OCI-LY1 (cell line): Measurements from ENCODE around the gene TBX18.

Source experiments
- H2AFZ ChIP-seq: fragments of 200-600 bp; sonication (generic), shearing (Covaris generic); 2 replicates; pipeline ENCODE4 v1.6.0; 2014; ENCODE audit warnings: antibody characterized with exemption, mild to moderate bottlenecking, low read length
- H3F3A ChIP-seq: fragments of 200-600 bp; sonication (generic), shearing (Covaris generic); 2 replicates; pipeline ENCODE4 v1.6.0; 2014; ENCODE audit warnings: mild to moderate bottlenecking, antibody characterized with exemption, low read length, moderate library complexity; ENCODE audit not compliant: insufficient read depth
- H3K27ac ChIP-seq: fragments of 200-600 bp; sonication (generic); 2 replicates; pipeline ENCODE4 v1.5.1; 2014; ENCODE audit warnings: low read length, mixed run types, mild to moderate bottlenecking, low read depth; ENCODE audit not compliant: poor library complexity, severe bottlenecking
- H3K27me3 ChIP-seq: fragments of 200-600 bp; sonication (generic); 2 replicates; pipeline ENCODE4 v1.6.0; 2014; ENCODE audit warnings: antibody characterized with exemption, mild to moderate bottlenecking, low read length, moderate library complexity; ENCODE audit not compliant: insufficient read depth
- H3K36me3 ChIP-seq: fragments of 200-600 bp; sonication (generic); 2 replicates; pipeline ENCODE4 v1.6.1; 2014; ENCODE audit warnings: mild to moderate bottlenecking, antibody characterized with exemption, low read length, moderate library complexity, mixed read lengths; ENCODE audit not compliant: insufficient read depth
- H3K4me1 ChIP-seq: fragments of 200-600 bp; sonication (generic); 2 replicates; pipeline ENCODE4 v1.5.1; 2014; ENCODE audit warnings: mild to moderate bottlenecking, low read length, moderate library complexity; ENCODE audit not compliant: insufficient read depth, severe bottlenecking
- H3K4me2 ChIP-seq: fragments of 200-600 bp; sonication (generic), shearing (Covaris generic); 2 replicates; pipeline ENCODE4 v1.6.1; 2014; ENCODE audit warnings: low read length
- H3K4me3 ChIP-seq: fragments of 200-600 bp; sonication (generic); 2 replicates; pipeline ENCODE4 v1.5.1; 2014; ENCODE audit warnings: low read length, low read depth, mild to moderate bottlenecking, mixed read lengths; ENCODE audit not compliant: poor library complexity, severe bottlenecking
- H3K79me2 ChIP-seq: fragments of 200-600 bp; shearing (Covaris generic); 2 replicates; pipeline ENCODE4 v1.6.1; 2016; ENCODE audit warnings: mixed run types, low read length, mixed read lengths; ENCODE audit not compliant: insufficient read depth
- H3K9ac ChIP-seq: fragments of 200-600 bp; sonication (generic), shearing (Covaris generic); 2 replicates; pipeline ENCODE4 v1.6.1; 2014; ENCODE audit warnings: mild to moderate bottlenecking, low read length, mixed read lengths
- H3K9me2 ChIP-seq: fragments of 200-600 bp; sonication (generic), shearing (Covaris generic); 2 replicates; pipeline ENCODE4 v1.6.1; 2014; ENCODE audit warnings: low read depth, mild to moderate bottlenecking, low read length, mixed read lengths
- H3K9me3 ChIP-seq: fragments of 200-600 bp; shearing (Covaris generic); 2 replicates; pipeline ENCODE4 v1.6.1; 2014; ENCODE audit warnings: low read length, mixed read lengths
- H4K20me1 ChIP-seq: fragments of 200-600 bp; sonication (generic), shearing (Covaris generic); 2 replicates; pipeline ENCODE4 v1.6.0; 2016; ENCODE audit warnings: mild to moderate bottlenecking, low read length; ENCODE audit not compliant: insufficient read depth
- EZH2 ChIP-seq: fragments of 200-600 bp; sonication (generic), shearing (Covaris generic); IDR thresholded peaks from 2 replicates; pipeline ENCODE4 v1.8.0; 2017; ENCODE audit warnings: borderline replicate concordance, mixed run types, mild to moderate bottlenecking, antibody characterized with exemption, low read length, moderate library complexity, mixed read lengths
- TF ChIP-seq, protein P1 (sequence below): fragments of 200-600 bp; sonication (generic), shearing (Covaris generic); IDR thresholded peaks from 2 replicates; pipeline ENCODE4 v1.5.1; 2017; ENCODE audit warnings: mild to moderate bottlenecking, antibody characterized with exemption, low read length, moderate library complexity, mixed read lengths

Gene TBX18

DNA sequence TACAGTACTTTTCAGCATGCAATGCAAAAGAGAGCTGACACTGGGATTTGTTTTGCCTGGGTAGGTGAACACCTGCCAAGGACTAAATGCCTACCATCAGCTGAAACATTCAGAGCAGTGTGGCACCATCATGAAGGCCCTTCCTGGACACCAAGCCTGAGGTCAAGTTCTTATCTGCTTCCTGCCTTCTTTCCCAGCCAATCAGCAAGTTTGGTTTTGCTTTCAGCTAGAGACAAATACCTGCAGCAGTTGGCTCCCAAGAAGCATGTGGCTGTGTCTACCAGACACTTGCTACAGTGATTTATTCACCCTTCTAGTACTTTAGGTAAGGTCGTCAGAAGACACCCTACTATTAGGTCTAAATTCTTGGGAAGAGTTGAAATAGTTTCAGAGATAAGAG, 112.8 kb downstream of the TBX18 start:
- Histone ChIP-seq H3K4me1 (no peaks in the 10 kb centered on the region), H3K36me3 (no peaks in the 10 kb centered on the region), H3F3A (no peaks in the 10 kb centered on the region), H3K27ac (no peak overlapping the region), H3K4me3 (no peak overlapping the region), H2AFZ (no peak overlapping the region), H3K9me2 (no peaks in the 10 kb centered on the region), H4K20me1 (no peaks in the 10 kb centered on the region), H3K27me3 (no peaks in the 10 kb centered on the region), H3K9ac (no peak overlapping the region), H3K4me2 (no peak overlapping the region), H3K79me2 (no peaks in the 10 kb centered on the region), H3K9me3 (no peaks in the 10 kb centered on the region)
- TF ChIP-seq, protein P1, sequence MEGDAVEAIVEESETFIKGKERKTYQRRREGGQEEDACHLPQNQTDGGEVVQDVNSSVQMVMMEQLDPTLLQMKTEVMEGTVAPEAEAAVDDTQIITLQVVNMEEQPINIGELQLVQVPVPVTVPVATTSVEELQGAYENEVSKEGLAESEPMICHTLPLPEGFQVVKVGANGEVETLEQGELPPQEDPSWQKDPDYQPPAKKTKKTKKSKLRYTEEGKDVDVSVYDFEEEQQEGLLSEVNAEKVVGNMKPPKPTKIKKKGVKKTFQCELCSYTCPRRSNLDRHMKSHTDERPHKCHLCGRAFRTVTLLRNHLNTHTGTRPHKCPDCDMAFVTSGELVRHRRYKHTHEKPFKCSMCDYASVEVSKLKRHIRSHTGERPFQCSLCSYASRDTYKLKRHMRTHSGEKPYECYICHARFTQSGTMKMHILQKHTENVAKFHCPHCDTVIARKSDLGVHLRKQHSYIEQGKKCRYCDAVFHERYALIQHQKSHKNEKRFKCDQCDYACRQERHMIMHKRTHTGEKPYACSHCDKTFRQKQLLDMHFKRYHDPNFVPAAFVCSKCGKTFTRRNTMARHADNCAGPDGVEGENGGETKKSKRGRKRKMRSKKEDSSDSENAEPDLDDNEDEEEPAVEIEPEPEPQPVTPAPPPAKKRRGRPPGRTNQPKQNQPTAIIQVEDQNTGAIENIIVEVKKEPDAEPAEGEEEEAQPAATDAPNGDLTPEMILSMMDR, result no peak
- no peak for TF ChIP-seq EZH2

DNA sequence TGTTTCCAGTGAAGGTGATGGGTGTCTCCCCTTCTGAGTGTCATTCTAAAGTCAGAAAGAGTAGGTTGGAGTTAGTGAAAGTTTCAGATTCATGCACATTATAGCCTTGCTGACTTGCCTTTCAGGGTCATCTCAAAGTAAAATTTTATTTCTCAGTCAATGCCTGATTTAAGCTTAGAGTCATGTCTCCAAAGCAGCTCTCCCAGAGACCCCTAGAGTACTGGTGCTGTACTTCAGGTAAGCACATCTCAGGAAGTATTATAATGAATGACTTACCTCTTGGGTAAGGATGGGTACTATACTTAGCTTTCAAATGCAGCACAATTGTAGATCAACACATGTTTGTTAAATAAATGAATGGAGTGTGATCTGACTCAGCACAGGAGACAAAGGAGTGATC, 116.0 kb downstream of the TBX18 start:
- no peaks in the 10 kb centered on the region for H3K4me1 ChIP-seq

DNA sequence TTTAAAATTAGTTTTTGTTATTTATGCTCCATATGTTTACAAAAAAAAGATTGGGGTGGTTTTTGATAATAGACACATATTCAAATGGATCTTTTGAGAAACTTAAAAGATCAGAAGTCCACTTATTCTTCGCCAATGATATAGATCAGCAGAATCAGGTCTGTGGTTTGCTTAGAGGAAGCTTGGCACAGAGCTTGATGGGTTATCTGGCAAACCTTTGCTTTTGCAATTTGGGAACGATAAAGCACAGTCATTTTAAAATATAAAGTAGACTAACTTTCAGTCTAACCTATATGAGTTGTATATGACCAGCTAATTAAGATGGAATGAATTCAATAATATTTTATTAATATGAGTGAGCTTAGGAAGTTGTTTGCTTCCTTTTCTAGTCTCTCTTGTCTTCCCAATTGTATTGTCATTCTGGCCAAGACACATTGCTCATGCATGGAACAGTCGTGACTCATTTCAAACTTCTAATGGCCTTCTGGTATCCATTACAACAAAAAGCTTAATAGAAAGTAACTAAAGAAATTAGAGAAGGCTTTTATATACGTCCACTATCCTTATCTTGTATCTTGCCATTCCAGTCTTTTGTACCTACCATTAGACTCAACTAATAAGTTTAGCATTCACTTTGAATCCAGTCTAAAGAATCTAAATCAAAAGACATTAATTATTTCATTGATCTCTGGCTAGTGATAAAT, 118.7 kb downstream of the TBX18 start:
- no peaks in the 10 kb centered on the region for H3K36me3 ChIP-seq
- no peak overlapping the region for H3K4me2 ChIP-seq
- H2AFZ ChIP-seq, result no peak overlapping the region
- no peaks in the 10 kb centered on the region for H3K9me2 ChIP-seq
- H3K79me2 ChIP-seq, result no peaks in the 10 kb centered on the region
- no peaks in the 10 kb centered on the region for H3K4me1 ChIP-seq
- H3K4me3 ChIP-seq, result no peak overlapping the region
- H3K9ac ChIP-seq, result no peak overlapping the region
- TF ChIP-seq, protein P1, result no peak
- TF ChIP-seq EZH2, result no peak
- no peaks in the 10 kb centered on the region for H4K20me1 ChIP-seq
- no peak overlapping the region for H3K27ac ChIP-seq
- H3K9me3 ChIP-seq, result no peaks in the 10 kb centered on the region
- H3K27me3 ChIP-seq, result no peaks in the 10 kb centered on the region
- H3F3A ChIP-seq, result no peaks in the 10 kb centered on the region

More for the DNA sequence above, 116.0 kb downstream of the TBX18 start:
- H4K20me1 ChIP-seq, result no peaks in the 10 kb centered on the region
- TF ChIP-seq EZH2, result no peak
- TF ChIP-seq, protein P1, result no peak
- no peak overlapping the region for H3K9ac ChIP-seq
- H3K9me2 ChIP-seq, result no peaks in the 10 kb centered on the region
- H3K27ac ChIP-seq, result no peak overlapping the region
- H3K4me3 ChIP-seq, result no peak overlapping the region
- no peaks in the 10 kb centered on the region for H3K79me2 ChIP-seq
- H3K9me3 ChIP-seq, result no peaks in the 10 kb centered on the region
- no peaks in the 10 kb centered on the region for H3F3A ChIP-seq
- H3K36me3 ChIP-seq, result no peaks in the 10 kb centered on the region
- H3K4me2 ChIP-seq, result no peak overlapping the region
- H3K27me3 ChIP-seq, result no peaks in the 10 kb centered on the region
- H2AFZ ChIP-seq, result no peak overlapping the region
